ENCODE measurements around the gene HOXC11.

The HOXC11 gene

GRCh38 chr12:54012631-54013409, 39.9 kb downstream of the HOXC11 start:
- DNase-seq, result no peak

GRCh38 chr12:54014377-54015017, 41.6 kb downstream of the HOXC11 start:
- no peak for DNase-seq

GRCh38 chr12:54015018-54015931, 42.3 kb downstream of the HOXC11 start:
- no peak for DNase-seq

- no peak for DNase-seq
Measured at GRCh38 chr12:54016051-54016450, 43.1 kb downstream of the HOXC11 start.

GRCh38 chr12:54016478-54016964, 43.6 kb downstream of the HOXC11 start:
- DNase-seq, result no peak

GRCh38 chr12:54017027-54017788, 44.3 kb downstream of the HOXC11 start:
- DNase-seq, result no peak

- peak; percentile 60 for DNase-seq
Measured at GRCh38 chr12:54017878-54018467, 45.0 kb downstream of the HOXC11 start.

GRCh38 chr12:54018468-54018984, 45.6 kb downstream of the HOXC11 start:
- DNase-seq, result no peak

- no peak for DNase-seq
Measured at GRCh38 chr12:54019091-54019811, 46.3 kb downstream of the HOXC11 start.

- DNase-seq, result no peak
Measured at GRCh38 chr12:54019924-54020590, 47.1 kb downstream of the HOXC11 start.

GRCh38 chr12:54020591-54021405, 47.9 kb downstream of the HOXC11 start:
- no peak for DNase-seq

- DNase-seq, result no peak
Measured at GRCh38 chr12:54021432-54022013, 48.6 kb downstream of the HOXC11 start.

GRCh38 chr12:54022960-54023884, 50.3 kb downstream of the HOXC11 start:
- no peak for DNase-seq

- no peak for DNase-seq
Measured at GRCh38 chr12:54024127-54024526, 51.2 kb downstream of the HOXC11 start.

GRCh38 chr12:54024581-54025305, 51.8 kb downstream of the HOXC11 start:
- no peak for DNase-seq

GRCh38 chr12:54025499-54026405, 52.8 kb downstream of the HOXC11 start:
- no peak for DNase-seq

Data from hematopoietic multipotent progenitor cell treated with erythropoietin and hydrocortisone succinate and interleukin-3 and kit ligand, for 6 days (in vitro differentiated cells).